Activated T-cell treated with anti-CD3 and anti-CD28 coated beads for 4 hours (primary cell): ENCODE measurements around the gene CFAP61.
"Not testable (repeated sequence)": the region's sequence is repeated elsewhere in the genome, so short reads cannot be mapped to it uniquely, and the experiment has no call there.

ENCODE experiments used
- DNase-seq: peaks from one replicate; pipeline ENCODE4 v3.0.0-alpha.2; 2020

The CFAP61 gene

GRCh38 chr20:20211988-20212518, 159.7 kb downstream of the CFAP61 start:
- no peak for DNase-seq

GRCh38 chr20:20212675-20213096, 160.4 kb downstream of the CFAP61 start:
- no peak for DNase-seq

- DNase-seq = no peak
Measured at GRCh38 chr20:20213526-20214121, 161.3 kb downstream of the CFAP61 start.

GRCh38 chr20:20214757-20215275, 162.5 kb downstream of the CFAP61 start:
- no peak for DNase-seq

- no peak for DNase-seq
Measured at GRCh38 chr20:20215976-20216727, 163.8 kb downstream of the CFAP61 start.

GRCh38 chr20:20216941-20217340, 164.6 kb downstream of the CFAP61 start:
- no peak for DNase-seq

- no peak for DNase-seq
Measured at GRCh38 chr20:20217621-20218020, 165.3 kb downstream of the CFAP61 start.

GRCh38 chr20:20218106-20218505, 165.8 kb downstream of the CFAP61 start:
- DNase-seq = not testable (repeated sequence)

- DNase-seq = no peak
Measured at GRCh38 chr20:20219016-20219415, 166.7 kb downstream of the CFAP61 start.

- no peak for DNase-seq
Measured at GRCh38 chr20:20220134-20220533, 167.8 kb downstream of the CFAP61 start.

GRCh38 chr20:20223981-20224380, 171.6 kb downstream of the CFAP61 start:
- DNase-seq = no peak

GRCh38 chr20:20224806-20225205, 172.5 kb downstream of the CFAP61 start:
- no peak for DNase-seq

GRCh38 chr20:20225325-20226043, 173.2 kb downstream of the CFAP61 start:
- no peak for DNase-seq

GRCh38 chr20:20226554-20226953, 174.2 kb downstream of the CFAP61 start:
- no peak for DNase-seq

- DNase-seq = no peak
Measured at GRCh38 chr20:20227013-20227571, 174.8 kb downstream of the CFAP61 start.

GRCh38 chr20:20228351-20228750, 176.0 kb downstream of the CFAP61 start:
- no peak for DNase-seq

- no peak for DNase-seq
Measured at GRCh38 chr20:20229595-20229994, 177.3 kb downstream of the CFAP61 start.

GRCh38 chr20:20230741-20231140, 178.4 kb downstream of the CFAP61 start:
- no peak for DNase-seq

GRCh38 chr20:20231528-20232298, 179.4 kb downstream of the CFAP61 start:
- no peak for DNase-seq

- no peak for DNase-seq
Measured at GRCh38 chr20:20233041-20233514, 180.7 kb downstream of the CFAP61 start.

GRCh38 chr20:20235681-20236080, 183.3 kb downstream of the CFAP61 start:
- no peak for DNase-seq
